Stimulated activated CD4-positive, alpha-beta T cell treated with anti-CD3 and anti-CD28 coated beads, Interleukin-12 subunit alpha, Interleukin-12 subunit beta, amount 100 ng/mL, for 4 hours (primary cell): ENCODE data around the gene IL36RN.

Source experiments
- DNase-seq: peaks from one replicate; pipeline ENCODE4 v3.0.0-alpha.2; 2020

IL36RN gene

GRCh38 chr2:113104054-113104611 lies 45.1 kb downstream of the IL36RN start:
- no peak for DNase-seq

GRCh38 chr2:113105047-113105785 lies 46.2 kb downstream of the IL36RN start:
- DNase-seq: no peak

- DNase-seq: no peak
These were observed 52.1 kb downstream of the IL36RN start for GRCh38 chr2:113111121-113111520.

GRCh38 chr2:113111823-113112287 lies 52.9 kb downstream of the IL36RN start:
- DNase-seq: no peak

GRCh38 chr2:113112441-113112840 lies 53.4 kb downstream of the IL36RN start:
- DNase-seq: no peak

- no peak for DNase-seq
These were observed 53.9 kb downstream of the IL36RN start for GRCh38 chr2:113112871-113113270.

- DNase-seq: no peak
These were observed 54.8 kb downstream of the IL36RN start for GRCh38 chr2:113113807-113114206.
